KOPT-K1 (cell line): ENCODE measurements around the gene PCNX1.
"Not testable (repeated sequence)": the region's sequence is repeated elsewhere in the genome, so short reads cannot be mapped to it uniquely, and the experiment has no call there.

Experiments used
- H3K27ac ChIP-seq: fragments of 200-600 bp; sonication (generic); 2 replicates; pipeline ENCODE4 v1.5.1; 2016; ENCODE audit warnings: antibody characterized with exemption, mild to moderate bottlenecking, low read depth, low read length; ENCODE audit not compliant: poor library complexity, severe bottlenecking
- H3K36me3 ChIP-seq: fragments of 200-600 bp; sonication (generic); 2 replicates; pipeline ENCODE4 v1.5.1; 2017; ENCODE audit warnings: antibody characterized with exemption, mild to moderate bottlenecking, low read length, moderate library complexity; ENCODE audit not compliant: insufficient read depth
- H3K9me3 ChIP-seq: fragments of 200-600 bp; sonication (generic); 2 replicates; pipeline ENCODE4 v1.5.1; 2017; ENCODE audit warnings: antibody characterized with exemption, low read length, mild to moderate bottlenecking; ENCODE audit not compliant: insufficient read depth, poor library complexity, severe bottlenecking

Gene PCNX1

DNA sequence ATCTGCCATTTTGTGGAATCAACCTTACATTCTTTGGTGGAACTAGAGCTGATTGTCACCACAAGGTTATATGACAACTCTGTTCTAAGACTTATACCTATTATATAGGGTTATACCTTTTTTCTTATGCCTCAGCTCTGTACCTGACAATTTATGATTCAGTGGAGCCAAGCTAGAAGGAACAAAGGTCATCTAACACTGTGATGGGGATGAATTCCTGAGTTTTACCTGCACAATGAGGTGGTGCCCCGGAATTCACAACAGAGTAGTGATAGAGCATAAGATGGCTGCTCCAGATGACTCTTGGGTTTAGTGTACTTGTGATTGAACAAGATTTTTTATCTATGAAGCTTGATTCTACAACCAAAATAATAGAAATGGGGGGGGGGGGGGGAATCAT is 207.3 kb downstream of the PCNX1 start:
- Histone ChIP-seq H3K9me3 (no peaks in the 10 kb centered on the region), H3K36me3 (peaks cover 17% of the 10 kb centered on the region), H3K27ac (no peak overlapping the region)

DNA sequence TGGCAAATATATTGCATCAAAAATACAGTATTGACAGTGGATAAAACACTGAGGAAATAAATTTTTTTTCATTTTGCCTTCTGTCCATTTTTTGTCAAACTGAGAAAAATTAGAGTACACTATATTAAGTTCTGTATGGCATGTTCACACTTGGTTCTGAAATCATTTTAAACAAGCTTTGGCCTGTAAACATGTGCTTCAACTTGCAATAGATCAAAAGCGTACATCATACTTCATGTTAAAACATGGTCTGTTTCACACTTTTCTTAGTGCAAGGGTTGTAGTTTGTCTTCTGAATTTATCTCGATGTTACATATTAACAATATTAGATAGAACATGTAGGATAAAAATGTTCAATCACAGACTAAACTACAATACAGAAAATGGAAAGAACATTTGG is 208.0 kb downstream of the PCNX1 start:
- H3K36me3 ChIP-seq, result peaks cover 11% of the 10 kb centered on the region
- no peaks in the 10 kb centered on the region for H3K9me3 ChIP-seq
- no peak overlapping the region for H3K27ac ChIP-seq

DNA sequence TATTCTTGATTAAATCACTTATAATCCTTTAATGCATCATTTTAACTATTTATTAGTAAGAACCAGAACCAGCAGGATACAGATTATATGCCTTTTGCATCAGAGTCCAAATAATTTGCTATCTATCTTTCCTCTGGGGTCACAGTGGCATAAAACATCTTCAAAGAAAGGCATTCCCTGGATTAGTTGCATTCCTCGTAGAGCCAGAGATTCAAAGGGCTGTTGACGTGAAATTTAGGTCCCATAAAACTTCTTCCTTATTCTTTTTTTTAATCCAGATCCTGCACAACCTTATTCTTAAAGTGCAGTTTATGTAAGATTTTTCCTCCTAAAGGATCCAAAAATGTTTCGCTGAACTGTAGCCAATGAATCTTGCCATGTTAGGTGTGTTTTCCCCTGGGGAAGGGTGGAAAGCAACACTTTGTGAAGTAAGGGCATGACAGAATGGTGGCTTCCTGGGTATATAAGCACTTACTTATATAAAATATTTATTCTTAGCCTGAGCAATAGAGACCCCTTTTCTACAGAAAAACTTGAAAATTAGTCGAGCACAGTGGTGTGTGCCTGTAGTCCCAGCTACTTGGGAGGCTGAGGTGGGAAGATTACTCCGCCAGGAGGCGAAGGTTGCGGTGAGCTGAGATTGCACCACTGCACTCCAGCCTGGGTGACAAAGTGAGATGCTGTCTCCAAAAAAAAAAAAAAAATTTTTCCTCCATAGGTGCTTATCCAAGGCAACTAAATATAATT is 208.7 kb downstream of the PCNX1 start:
- Histone ChIP-seq H3K27ac (no peak overlapping the region), H3K9me3 (no peaks in the 10 kb centered on the region), H3K36me3 (peaks cover 10% of the 10 kb centered on the region)

DNA sequence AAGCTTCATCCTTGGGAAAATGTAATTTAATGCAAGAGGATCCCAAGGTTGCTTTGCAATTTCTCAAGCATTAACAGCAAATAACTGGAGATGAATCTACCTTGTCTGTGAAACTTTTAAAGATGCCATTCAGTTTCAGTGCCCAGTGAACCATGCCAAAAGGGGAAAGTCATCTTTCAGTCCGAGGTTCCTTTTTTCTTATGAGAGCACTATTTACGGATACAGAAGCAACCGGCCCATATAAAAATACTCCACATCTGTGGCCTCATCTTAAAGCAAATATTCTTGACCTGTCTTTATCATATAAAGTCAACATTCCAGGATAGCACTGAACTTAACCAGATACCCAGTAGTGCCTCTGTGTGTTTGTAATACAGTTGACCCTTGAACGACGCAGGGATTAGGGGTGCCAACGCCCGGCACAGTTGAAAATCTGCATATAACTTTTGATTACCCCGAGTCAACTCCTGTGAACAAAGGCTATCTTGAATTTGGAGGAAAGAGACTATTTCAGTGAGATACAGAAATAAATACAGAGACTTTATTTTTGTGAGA is 209.4 kb downstream of the PCNX1 start:
- H3K27ac ChIP-seq, result no peak overlapping the region

DNA sequence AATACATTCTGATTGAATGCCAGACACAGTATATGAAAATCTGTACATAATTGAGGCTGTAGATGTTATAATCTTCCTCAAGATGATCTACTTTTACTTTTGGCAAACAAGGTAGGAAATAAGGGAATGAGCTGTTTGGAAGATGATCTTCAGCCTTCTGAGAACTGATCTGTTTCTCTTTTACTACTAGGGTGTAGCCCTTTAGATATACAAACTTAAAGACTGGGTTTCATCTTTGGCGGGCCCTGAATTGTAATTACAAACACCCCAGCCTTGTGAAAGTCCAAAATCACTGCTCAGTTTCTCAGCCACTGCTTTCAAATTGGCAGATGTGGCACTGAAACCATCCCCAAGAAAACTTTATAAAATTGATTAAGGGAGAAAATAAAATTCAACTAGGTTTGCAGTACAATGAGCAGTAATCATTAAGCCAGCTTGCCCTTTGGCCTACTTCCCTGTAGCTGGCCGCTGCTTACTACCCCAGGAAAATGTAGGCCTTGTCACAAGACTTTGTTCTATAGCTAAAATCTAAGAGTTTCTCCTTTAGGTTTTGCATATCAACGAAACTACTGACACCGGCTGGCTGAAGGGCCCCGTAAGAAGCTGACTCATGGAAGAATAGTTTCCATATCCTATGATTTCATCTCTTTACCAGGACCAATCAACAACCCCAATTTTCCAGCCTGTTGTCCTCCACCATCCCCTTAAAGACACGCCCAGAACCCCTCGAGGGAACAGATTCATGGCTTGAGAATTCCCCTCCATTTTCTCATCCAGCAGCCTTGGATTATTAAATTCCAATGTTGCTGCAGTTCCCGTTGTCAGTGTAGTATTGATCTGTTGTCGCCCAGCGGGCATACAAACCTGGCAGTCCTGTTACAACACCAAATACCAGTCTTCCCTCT is 210.8 kb downstream of the PCNX1 start:
- no peak overlapping the region for H3K27ac ChIP-seq
- peaks cover 3% of the 10 kb centered on the region for H3K36me3 ChIP-seq
- H3K9me3 ChIP-seq, result no peaks in the 10 kb centered on the region

More for the DNA sequence above, 209.4 kb downstream of the PCNX1 start:
- H3K36me3 ChIP-seq, result peaks cover 3% of the 10 kb centered on the region
- no peaks in the 10 kb centered on the region for H3K9me3 ChIP-seq

DNA sequence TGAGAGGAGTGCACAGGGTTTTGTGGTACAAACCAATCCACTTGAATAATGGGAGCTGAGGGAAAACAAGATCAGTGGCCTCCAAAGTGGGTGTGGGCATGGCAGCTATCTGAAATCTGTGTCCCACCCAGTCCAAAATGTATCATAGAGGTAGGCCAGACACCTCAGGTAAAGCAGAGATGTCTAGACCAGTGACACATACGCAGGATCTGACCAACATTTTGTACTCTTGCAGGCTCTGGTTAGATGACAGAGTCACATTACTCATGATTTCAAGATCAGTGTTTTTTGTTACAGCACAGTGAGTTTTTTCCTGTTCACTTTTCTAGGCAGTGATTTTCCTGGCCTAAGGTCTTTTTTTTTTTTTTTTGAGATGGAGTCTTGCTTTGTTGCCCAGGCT is 211.8 kb downstream of the PCNX1 start:
- H3K27ac ChIP-seq, result no peak overlapping the region
- H3K36me3 ChIP-seq, result peaks cover 3% of the 10 kb centered on the region; the same call in 1 of the 2 replicates
- no peaks in the 10 kb centered on the region for H3K9me3 ChIP-seq

DNA sequence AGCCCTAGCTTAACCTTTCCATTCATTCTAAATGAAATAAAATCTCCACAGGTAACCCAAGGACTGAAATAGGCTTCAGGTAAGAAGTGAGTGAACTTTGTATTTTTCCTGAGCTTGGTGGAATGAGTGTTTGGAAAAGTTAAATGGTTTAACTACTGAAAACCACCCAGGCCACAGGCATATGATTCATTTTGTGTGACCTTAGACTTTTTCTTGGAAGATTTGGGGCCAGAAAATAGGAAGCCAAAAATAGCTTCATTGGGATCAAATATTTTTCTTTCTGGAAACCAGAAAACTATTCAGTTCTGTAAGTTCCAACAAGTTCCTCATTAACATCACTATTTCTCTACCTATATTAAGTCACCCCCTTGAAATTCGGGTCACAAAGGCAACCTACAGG is 212.6 kb downstream of the PCNX1 start:
- Histone ChIP-seq H3K9me3 (no peaks in the 10 kb centered on the region), H3K36me3 (peaks cover 3% of the 10 kb centered on the region; the same call in 1 of the 2 replicates), H3K27ac (no peak overlapping the region)

DNA sequence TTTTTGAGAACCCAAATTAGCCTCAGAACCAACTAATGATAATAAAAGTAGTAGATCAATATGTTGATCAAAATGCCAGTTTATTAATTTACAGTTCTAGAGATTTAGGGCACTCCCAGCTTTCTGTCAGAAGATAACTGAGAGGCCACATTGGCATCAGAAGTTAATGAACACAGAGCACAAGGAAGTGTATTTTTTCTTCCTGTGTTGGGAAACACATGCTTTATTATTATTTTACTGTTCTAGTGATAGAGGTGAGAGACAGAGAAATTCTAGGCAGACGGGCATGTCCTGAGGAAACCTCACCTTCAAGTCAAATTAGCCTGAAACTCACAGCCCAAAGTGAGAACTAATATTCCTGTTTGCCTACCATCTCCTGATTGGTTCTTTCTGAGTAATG is 213.7 kb downstream of the PCNX1 start:
- no peak overlapping the region for H3K27ac ChIP-seq
- peaks cover 3% of the 10 kb centered on the region; the same call in 1 of the 2 replicates for H3K36me3 ChIP-seq
- H3K9me3 ChIP-seq, result no peaks in the 10 kb centered on the region

DNA sequence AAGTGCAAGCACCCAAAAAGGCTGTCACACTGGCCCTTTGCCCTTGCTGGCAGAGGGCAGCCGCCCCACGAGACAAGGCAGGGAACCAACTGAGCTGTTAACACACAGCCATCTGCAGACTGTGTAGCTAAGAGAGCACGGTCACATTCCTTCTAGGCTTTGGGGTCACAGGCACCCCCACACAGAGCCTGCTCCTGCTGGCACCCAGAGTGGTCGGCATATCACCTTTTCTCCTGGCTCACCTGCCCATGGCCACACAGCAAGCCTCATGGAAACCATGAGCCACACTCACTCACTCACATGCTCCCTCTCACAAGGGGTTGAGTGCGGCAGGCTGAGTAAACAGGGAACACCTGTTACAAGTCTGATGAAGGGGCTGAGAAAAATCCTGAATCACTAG is 214.5 kb downstream of the PCNX1 start:
- Histone ChIP-seq H3K36me3 (peaks cover 3% of the 10 kb centered on the region; the same call in 1 of the 2 replicates), H3K9me3 (no peaks in the 10 kb centered on the region), H3K27ac (no peak overlapping the region)

DNA sequence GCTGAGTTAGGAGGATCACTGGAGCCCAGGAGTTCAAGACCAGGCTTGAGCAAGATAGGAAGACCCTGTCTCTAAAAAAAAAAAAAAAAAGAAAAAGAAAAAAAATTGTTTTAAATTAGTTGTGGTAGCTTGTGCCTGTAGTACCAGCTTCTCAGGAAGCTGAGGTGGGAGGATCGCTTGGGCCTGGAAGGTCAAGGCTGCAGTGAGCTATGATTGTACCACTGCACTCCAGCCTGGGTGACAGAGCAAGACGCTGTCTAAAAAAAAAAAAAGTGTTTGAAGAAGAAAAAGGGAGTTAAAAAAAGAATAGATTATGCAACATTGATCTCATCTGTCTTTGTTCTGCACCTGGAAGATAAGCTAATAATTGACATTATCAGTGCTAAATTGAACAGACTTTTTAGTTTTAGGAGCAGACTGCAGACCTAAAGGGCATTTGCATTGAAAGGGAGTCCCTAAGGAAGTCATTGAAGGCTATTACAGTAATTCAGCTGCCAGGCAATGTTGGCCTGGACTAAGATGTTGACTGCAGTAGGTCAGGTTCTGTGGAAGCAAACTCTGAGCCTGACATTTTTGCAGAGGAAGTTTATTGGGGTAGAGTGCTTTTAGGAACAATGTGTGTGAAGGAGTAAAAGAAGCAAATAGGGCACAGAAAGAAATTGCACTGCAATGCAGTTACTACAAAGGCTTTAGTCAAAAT is 215.8 kb downstream of the PCNX1 start:
- no peaks in the 10 kb centered on the region for H3K9me3 ChIP-seq

DNA sequence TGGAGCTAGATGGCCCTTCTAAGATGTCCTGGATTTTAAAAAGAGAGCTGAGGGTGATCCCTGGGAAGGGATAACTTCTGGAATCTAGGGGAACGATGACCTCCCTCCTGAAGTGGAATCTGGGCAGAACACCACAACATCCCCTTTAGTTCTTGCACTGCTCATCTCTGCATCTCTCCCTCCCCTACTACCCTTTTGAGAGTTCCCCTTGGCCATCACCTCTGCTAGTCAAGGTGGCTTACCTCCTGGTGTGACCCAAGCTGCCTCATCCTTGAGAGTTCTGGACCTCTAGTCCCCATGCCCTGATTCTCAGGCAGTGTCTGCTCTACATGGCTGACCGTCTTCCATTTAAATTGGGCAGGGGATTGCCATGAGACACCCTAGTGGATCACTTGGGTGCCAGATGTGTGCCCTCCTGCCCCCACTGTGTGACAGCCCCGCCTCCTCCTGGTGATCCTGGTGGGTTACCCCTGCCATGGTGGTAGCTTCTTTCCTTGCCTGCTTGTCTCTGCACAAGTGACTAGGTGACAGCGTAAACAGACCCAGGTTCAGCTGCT is 216.4 kb downstream of the PCNX1 start:
- peaks cover 3% of the 10 kb centered on the region; the same call in 1 of the 2 replicates for H3K36me3 ChIP-seq
- no peaks in the 10 kb centered on the region for H3K9me3 ChIP-seq
- H3K27ac ChIP-seq, result no peak overlapping the region

More for the DNA sequence above, 215.8 kb downstream of the PCNX1 start:
- Histone ChIP-seq H3K27ac (no peak overlapping the region), H3K36me3 (peaks cover 3% of the 10 kb centered on the region; the same call in 1 of the 2 replicates)

DNA sequence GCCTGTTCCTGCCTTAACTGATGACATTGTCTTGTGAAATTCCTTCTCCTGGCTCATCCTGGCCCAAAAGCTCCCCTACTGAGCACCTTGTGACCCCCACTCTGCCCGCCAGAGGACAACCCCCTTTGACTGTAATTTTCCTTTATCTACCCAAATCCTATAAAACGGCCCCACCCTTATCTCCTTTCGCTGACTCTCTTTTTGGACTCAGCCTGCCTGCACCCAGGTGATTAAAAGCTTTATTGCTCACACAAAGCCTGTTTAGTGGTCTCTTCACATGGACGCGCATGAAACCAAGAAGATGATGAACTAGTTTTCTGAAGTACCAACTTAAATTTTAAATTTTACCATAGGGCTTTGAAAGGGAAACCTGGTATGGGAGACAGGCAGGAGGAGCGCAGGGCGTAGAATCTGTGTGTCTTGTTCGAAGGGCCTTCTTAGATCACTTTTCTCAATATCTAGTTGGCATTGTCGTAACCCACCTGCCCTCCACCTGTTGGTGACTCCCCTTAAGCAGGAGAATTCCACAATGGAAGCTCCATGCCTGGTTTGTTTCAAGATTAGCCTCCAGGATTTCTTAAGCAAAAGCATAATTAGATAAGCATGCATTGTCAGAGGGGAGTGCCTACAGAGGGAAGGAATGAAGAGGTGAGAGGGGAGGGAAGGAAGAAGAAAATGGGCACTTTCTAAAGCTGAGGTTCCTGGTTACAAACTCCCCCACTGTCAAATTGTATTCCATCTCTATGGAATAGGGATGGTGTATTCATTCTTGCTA is 222.6 kb downstream of the PCNX1 start:
- H3K9me3 ChIP-seq, H3K36me3 ChIP-seq, H3K27ac ChIP-seq: not testable (repeated sequence)

DNA sequence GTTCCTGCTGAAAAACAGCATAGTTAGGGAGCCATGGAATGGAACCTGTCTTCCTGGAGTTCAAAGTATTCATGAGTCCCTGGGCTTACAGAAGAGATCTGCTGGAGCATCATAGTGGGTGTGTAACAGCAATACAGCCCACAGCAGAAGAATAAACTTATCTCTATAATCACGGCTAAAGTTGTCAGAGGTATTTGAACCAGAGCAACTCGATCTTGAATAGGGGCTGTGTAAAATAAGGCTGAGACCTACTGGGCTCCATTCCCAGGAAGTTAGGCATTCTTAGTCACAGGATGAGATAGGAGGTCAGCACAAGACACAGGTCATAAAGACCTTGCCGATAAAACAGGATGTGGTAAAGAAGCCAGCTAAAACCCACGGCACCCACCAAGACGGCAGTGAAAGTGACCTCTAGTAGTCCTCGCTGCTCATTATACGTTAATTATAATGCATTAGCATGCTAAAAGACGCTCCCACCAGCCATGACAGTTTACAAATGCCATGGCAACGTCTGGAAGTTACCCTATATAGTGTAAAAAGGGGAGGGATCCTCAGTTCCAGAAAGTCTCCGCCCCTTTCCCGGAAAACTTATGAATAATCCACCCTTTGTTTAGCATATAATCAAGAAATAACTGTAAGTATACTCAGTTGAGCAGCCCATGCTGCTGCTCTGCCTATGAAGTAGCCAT is 223.4 kb downstream of the PCNX1 start:
- Histone ChIP-seq H3K36me3 (no peaks in the 10 kb centered on the region), H3K9me3 (no peaks in the 10 kb centered on the region), H3K27ac (no peak overlapping the region)
